Subcutaneous abdominal adipose tissue (tissue), 5 donors: ENCODE data around the gene FAM184A.
A peak's percentile ranks its signal among the peaks of the same experiment; 100 is the strongest.

Experiments
- H3K27ac ChIP-seq: one replicate; pipeline ENCODE4 v1.7.0; 2013; ENCODE audit warnings: low read depth, mild to moderate bottlenecking, inconsistent platforms, low read length, moderate library complexity
- H3K27me3 ChIP-seq, 5 donors: one replicate each; pipeline ENCODE4 v1.7.0; 2013; ENCODE audit warnings: low read length in 5 of 5, inconsistent platforms in 1 of 5; ENCODE audit not compliant: control insufficient read depth in 5 of 5, insufficient read depth in 4 of 5
- H3K36me3 ChIP-seq, 5 donors: one replicate each; pipeline ENCODE4 v1.7.0; 2013; ENCODE audit warnings: low read length in 5 of 5; ENCODE audit not compliant: control insufficient read depth in 5 of 5, insufficient read depth in 5 of 5
- H3K4me1 ChIP-seq, 5 donors: one replicate each; pipeline ENCODE4 v1.7.0; 2013; ENCODE audit warnings: low read length in 5 of 5, mild to moderate bottlenecking in 3 of 5, moderate library complexity in 1 of 5; ENCODE audit not compliant: control insufficient read depth in 5 of 5, insufficient read depth in 5 of 5
- H3K4me3 ChIP-seq, 5 donors: one replicate each; pipeline ENCODE4 v1.7.0; 2013; ENCODE audit warnings: low read length in 5 of 5, low read depth in 1 of 5
- H3K9ac ChIP-seq, 5 donors: one replicate each; pipeline ENCODE4 v1.7.0; 2013; ENCODE audit warnings: low read length in 5 of 5, mild to moderate bottlenecking in 4 of 5, moderate library complexity in 3 of 5
- H3K9me3 ChIP-seq, 5 donors: one replicate each; pipeline ENCODE4 v1.7.0; 2013; ENCODE audit warnings: low read length in 5 of 5; ENCODE audit not compliant: control insufficient read depth in 5 of 5
- donor health status: healthy.
- donor health status: healthy.
- donor health status: healthy.
- donor health status: healthy.
- donor health status: healthy.

The FAM184A gene

DNA sequence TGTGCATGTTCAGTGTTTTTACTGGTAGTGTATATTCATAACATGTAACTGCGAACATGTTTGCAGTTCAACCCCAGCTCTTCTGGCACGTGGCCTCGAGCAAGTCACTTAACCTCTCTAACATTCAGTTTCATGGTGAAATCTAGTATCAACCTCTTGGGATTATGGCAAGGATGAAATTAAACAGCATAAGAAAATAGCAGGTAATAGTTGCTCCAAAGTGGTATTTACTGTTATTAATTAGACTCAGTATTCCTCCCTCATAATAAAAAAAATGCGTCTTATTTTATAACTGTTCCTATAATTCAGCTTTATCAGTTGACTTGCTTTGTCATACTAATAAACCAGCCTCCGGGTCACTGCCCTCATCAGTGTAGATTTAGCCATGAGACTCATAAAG lies 15.0 kb downstream of the FAM184A start:
- Histone ChIP-seq H3K27ac (no peak overlapping the region), H3K9me3 (no peaks in the 10 kb centered on the region), H3K9ac (no peak overlapping the region), H3K4me1 (no peaks in the 10 kb centered on the region), H3K4me3 (no peak overlapping the region), H3K36me3 (no peaks in the 10 kb centered on the region), H3K27me3 (no peaks in the 10 kb centered on the region)

DNA sequence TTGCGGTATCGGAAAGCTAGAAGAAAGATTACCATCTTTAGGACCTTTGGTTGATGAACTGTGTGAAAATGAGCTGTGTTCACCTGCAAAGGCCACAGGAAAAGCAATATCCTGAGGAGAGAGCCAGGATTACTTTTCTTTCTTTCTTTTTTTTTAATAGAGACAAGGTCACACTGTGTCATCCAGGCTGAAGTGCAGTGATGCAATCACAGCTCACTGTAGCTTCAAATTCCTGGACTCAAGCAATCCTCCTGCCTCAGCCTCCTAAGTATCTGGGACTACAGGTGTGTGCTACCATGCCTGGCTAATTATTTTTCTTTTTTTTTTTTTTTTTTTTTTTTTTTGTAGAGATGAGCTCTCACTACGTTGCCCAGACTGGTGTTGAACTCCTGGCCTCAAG lies 17.2 kb downstream of the FAM184A start:
- Histone ChIP-seq H3K4me1 (no peaks in the 10 kb centered on the region), H3K9me3 (no peaks in the 10 kb centered on the region), H3K9ac (no peak overlapping the region), H3K27ac (no peak overlapping the region), H3K36me3 (no peaks in the 10 kb centered on the region), H3K27me3 (no peaks in the 10 kb centered on the region), H3K4me3 (no peak overlapping the region)

- Histone ChIP-seq H3K27ac (no peak overlapping the region), H3K4me1 (no peaks in the 10 kb centered on the region), H3K27me3 (no peaks in the 10 kb centered on the region), H3K9ac (no peak overlapping the region), H3K9me3 (no peaks in the 10 kb centered on the region), H3K4me3 (no peak overlapping the region), H3K36me3 (no peaks in the 10 kb centered on the region)
Measured at GRCh38 chr6:119060255-119060907, 18.1 kb downstream of the FAM184A start.

DNA sequence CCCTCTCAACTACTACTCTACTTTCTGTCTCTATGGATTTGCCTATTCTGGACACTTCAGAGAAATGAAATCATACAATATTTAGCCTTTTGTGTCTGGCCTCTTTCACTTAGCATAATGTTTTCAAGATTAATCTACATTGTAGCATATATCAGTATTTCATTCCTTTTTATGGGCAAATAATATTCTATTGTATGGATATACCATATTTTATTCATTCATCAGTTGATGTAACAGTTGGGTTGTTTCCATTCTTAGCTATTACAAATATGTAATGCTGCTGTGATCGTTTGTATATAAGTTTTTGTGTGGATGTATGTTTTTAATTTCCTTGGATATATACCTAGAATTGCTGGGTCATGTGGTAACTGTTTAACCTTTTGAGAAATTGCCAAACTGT lies 23.4 kb downstream of the FAM184A start:
- H3K36me3 ChIP-seq: no peaks in the 10 kb centered on the region
- no peak overlapping the region for H3K9ac ChIP-seq
- H3K4me1 ChIP-seq: no peaks in the 10 kb centered on the region
- H3K9me3 ChIP-seq: no peaks in the 10 kb centered on the region
- H3K27ac ChIP-seq: no peak overlapping the region
- H3K27me3 ChIP-seq: no peaks in the 10 kb centered on the region
- no peak overlapping the region for H3K4me3 ChIP-seq

DNA sequence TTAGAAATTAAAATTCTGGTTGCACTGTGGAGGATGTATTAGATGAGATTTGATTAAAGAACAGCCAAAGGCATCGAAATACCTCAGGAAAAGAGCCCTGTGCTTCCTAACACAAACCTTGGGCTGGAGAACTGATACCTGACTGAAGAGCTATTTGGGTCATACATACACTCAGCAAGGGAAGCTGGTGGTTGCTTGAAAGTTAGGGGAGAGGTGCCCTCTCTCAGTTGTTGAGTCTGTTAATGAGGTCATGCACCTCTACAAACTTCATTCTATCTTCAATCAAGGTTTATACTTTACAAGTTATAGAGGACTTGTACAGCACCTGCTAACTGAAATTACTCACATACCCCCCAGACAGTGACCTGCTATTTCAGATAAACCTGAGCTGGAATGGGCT lies 25.5 kb downstream of the FAM184A start:
- no peak overlapping the region for H3K9ac ChIP-seq
- H3K27me3 ChIP-seq: no peaks in the 10 kb centered on the region
- H3K36me3 ChIP-seq: no peaks in the 10 kb centered on the region
- H3K9me3 ChIP-seq: no peaks in the 10 kb centered on the region
- no peak overlapping the region for H3K4me3 ChIP-seq
- no peak overlapping the region for H3K27ac ChIP-seq
- H3K4me1 ChIP-seq: no peaks in the 10 kb centered on the region

GRCh38 chr6:119052292-119052889 lies 26.1 kb downstream of the FAM184A start:
- Histone ChIP-seq H3K4me1 (no peaks in the 10 kb centered on the region), H3K9ac (no peak overlapping the region), H3K4me3 (no peak overlapping the region), H3K27ac (no peak overlapping the region), H3K9me3 (no peaks in the 10 kb centered on the region), H3K27me3 (no peaks in the 10 kb centered on the region), H3K36me3 (no peaks in the 10 kb centered on the region)

DNA sequence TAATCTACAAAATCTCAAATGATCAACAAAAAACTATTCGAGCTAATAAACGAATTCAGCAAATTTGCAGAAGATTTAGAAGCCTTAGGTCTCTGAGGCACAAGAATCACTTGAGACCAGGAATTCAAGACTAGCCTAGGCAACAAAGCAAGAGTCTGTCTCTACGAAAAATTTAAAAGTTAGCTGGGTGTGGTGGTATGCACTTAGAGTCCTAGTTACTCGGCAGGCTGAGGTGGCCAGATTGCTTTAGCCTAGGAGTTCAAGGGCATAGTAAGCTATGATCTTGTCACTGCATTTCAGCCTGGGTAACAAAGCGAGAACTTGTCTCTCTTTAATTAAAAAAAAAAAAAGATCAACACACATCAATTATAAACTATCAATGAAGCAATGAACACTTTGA lies 34.2 kb downstream of the FAM184A start:
- H3K27me3 ChIP-seq: no peaks in the 10 kb centered on the region
- H3K4me3 ChIP-seq: no peak overlapping the region
- H3K9ac ChIP-seq: no peak overlapping the region
- H3K4me1 ChIP-seq: peaks cover 2 to 15% (median 12%) of the 10 kb centered on the region in 5 donors
- H3K36me3 ChIP-seq: no peaks in the 10 kb centered on the region
- H3K9me3 ChIP-seq: peaks cover 0 to 2% (median 0%) of the 10 kb centered on the region in 5 donors
- no peak overlapping the region for H3K27ac ChIP-seq

GRCh38 chr6:119043783-119044182 lies 34.7 kb downstream of the FAM184A start:
- Histone ChIP-seq H3K4me1 (peaks cover 2 to 15% (median 12%) of the 10 kb centered on the region in 5 donors), H3K9ac (no peak overlapping the region), H3K36me3 (no peaks in the 10 kb centered on the region), H3K4me3 (no peak overlapping the region), H3K9me3 (peaks cover 0 to 2% (median 0%) of the 10 kb centered on the region in 5 donors), H3K27me3 (no peaks in the 10 kb centered on the region), H3K27ac (no peak overlapping the region)

- Histone ChIP-seq H3K27ac (no peak overlapping the region), H3K4me3 (no peak overlapping the region), H3K36me3 (no peaks in the 10 kb centered on the region), H3K27me3 (no peaks in the 10 kb centered on the region), H3K9ac (no peak overlapping the region), H3K9me3 (peaks cover 0 to 2% (median 0%) of the 10 kb centered on the region in 5 donors), H3K4me1 (peaks cover 2 to 15% (median 12%) of the 10 kb centered on the region in 5 donors)
Measured at GRCh38 chr6:119043265-119043664, 35.2 kb downstream of the FAM184A start.

DNA sequence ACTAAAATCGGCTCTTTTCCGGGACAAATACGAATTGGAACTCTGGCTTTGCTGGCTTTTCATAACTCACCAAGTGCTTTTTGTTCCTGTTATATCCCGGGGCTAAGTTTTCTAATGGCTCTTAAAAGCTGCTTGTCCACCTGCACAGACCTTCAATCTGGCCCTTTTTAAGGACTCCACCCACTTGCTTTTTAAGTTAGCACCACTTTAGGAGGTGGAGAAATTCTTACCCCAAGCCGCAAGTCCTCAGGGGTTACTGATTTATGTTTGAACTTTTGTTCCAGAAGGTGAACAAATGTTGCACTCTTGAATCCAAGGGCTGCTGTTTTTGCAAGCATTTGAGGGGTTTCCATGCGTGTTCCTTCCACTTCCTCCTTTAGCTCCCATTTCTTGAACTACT lies 37.8 kb downstream of the FAM184A start:
- peaks cover 0 to 2% (median 0%) of the 10 kb centered on the region in 5 donors for H3K9me3 ChIP-seq
- no peak overlapping the region for H3K9ac ChIP-seq
- no peaks in the 10 kb centered on the region for H3K36me3 ChIP-seq
- H3K27me3 ChIP-seq: no peaks in the 10 kb centered on the region
- H3K4me1 ChIP-seq: peaks cover 2 to 17% (median 13%) of the 10 kb centered on the region in 5 donors
- peak overlapping the region in 4 of 5 donors; percentile 8 to 53 (median 31) for H3K4me3 ChIP-seq
- no peak overlapping the region for H3K27ac ChIP-seq
